GM23338 (cell line): ENCODE data around the gene ATP5MK. TPM values are rescaled to one million over a fixed set of nuclear protein-coding genes. Genes with fewer than 3 reads are reported as not detected.

Experiments used
- ATAC-seq: fragments of 200-7000 bp; cut with Tn5 transposase; 3 replicates; pipeline ENCODE4 v1.9.1; 2020
- DNase-seq: peaks from one replicate; pipeline ENCODE4 v3.0.0-alpha.2; 2015; ENCODE audit warnings: low spot score
- H2AFZ ChIP-seq: fragments of 200-600 bp; sonication (generic); 2 replicates; pipeline ENCODE4 v1.8.0; 2016; ENCODE audit warnings: antibody characterized with exemption, mild to moderate bottlenecking, moderate library complexity
- H3F3A ChIP-seq: fragments of 200-600 bp; sonication (generic); replicated peaks from 2 replicates; pipeline ENCODE4 v1.8.0; 2017; ENCODE audit warnings: antibody characterized with exemption, mixed run types, low read depth
- H3K27ac ChIP-seq: fragments of 200-600 bp; sonication (generic); 2 replicates; pipeline ENCODE4 v1.6.1; 2016; ENCODE audit warnings: low read depth
- H3K27me3 ChIP-seq: fragments of 200-600 bp; sonication (generic); 2 replicates; pipeline ENCODE4 v1.8.0; 2016; ENCODE audit warnings: mild to moderate bottlenecking, mixed run types, moderate library complexity; ENCODE audit not compliant: insufficient read depth
- H3K36me3 ChIP-seq: fragments of 200-600 bp; sonication (generic); 2 replicates; pipeline ENCODE4 v1.8.0; 2016; ENCODE audit warnings: mild to moderate bottlenecking; ENCODE audit not compliant: insufficient read depth
- H3K4me1 ChIP-seq: fragments of 200-600 bp; sonication (generic); 2 replicates; pipeline ENCODE4 v1.8.0; 2016; ENCODE audit warnings: mild to moderate bottlenecking, moderate library complexity; ENCODE audit not compliant: insufficient read depth
- H3K4me2 ChIP-seq: fragments of 200-600 bp; sonication (generic); 2 replicates; pipeline ENCODE4 v1.7.1; 2017; ENCODE audit warnings: mixed run types
- H3K4me3 ChIP-seq: fragments of 200-600 bp; sonication (generic); 2 replicates; pipeline ENCODE4 v1.6.1; 2016; ENCODE audit warnings: mixed run types
- H3K79me2 ChIP-seq: fragments of 200-600 bp; sonication (generic); replicated peaks from 2 replicates; pipeline ENCODE4 v1.8.0; 2017; ENCODE audit warnings: mild to moderate bottlenecking; ENCODE audit not compliant: insufficient read depth
- H3K9me2 ChIP-seq: fragments of 200-600 bp; sonication (generic); 2 replicates; pipeline ENCODE4 v1.8.0; 2017; ENCODE audit not compliant: insufficient read depth
- H4K20me1 ChIP-seq: fragments of 200-600 bp; sonication (generic); replicated peaks from 2 replicates; pipeline ENCODE4 v1.8.0; 2017; ENCODE audit warnings: mild to moderate bottlenecking; ENCODE audit not compliant: insufficient read depth
- H3K27ac Mint-ChIP-seq: 2 replicates; pipeline ENCODE4 v1.8.0; 2020; ENCODE audit warnings: inconsistent platforms, mild to moderate bottlenecking, moderate library complexity, mixed read lengths
- H3K27me3 Mint-ChIP-seq: 3 replicates; pipeline ENCODE4 v1.8.0; 2022; ENCODE audit warnings: low read depth, mild to moderate bottlenecking, moderate library complexity, mixed read lengths, inconsistent platforms; ENCODE audit not compliant: insufficient read depth, poor library complexity
- H3K36me3 Mint-ChIP-seq: 3 replicates; pipeline ENCODE4 v1.8.0; 2021; ENCODE audit warnings: low read depth, mild to moderate bottlenecking, inconsistent platforms, moderate library complexity, mixed read lengths
- H3K4me1 Mint-ChIP-seq: 3 replicates; pipeline ENCODE4 v1.8.0; 2020; ENCODE audit warnings: mild to moderate bottlenecking, inconsistent platforms, mixed read lengths
- H3K4me3 Mint-ChIP-seq: 3 replicates; pipeline ENCODE4 v1.8.0; 2021; ENCODE audit warnings: moderate library complexity, mild to moderate bottlenecking, inconsistent platforms, mixed read lengths
- H3K9me3 Mint-ChIP-seq: 3 replicates; pipeline ENCODE4 v1.8.0; 2020; ENCODE audit warnings: moderate library complexity, mild to moderate bottlenecking, inconsistent platforms, mixed read lengths
- CREB1 ChIP-seq: fragments of 250-450 bp; sonication (Bioruptor Pico); IDR thresholded peaks from 2 replicates; pipeline ENCODE4 v1.5.0; 2020; ENCODE audit warnings: low read depth, mild to moderate bottlenecking, moderate library complexity
- CTCF ChIP-seq, 2 experiments: fragments of 200-600 bp in 1 of 2; sonication (generic) in 1 of 2; conservative IDR thresholded peaks; 2 replicates each; pipeline versions ENCODE4 v1.5.1 to v1.6.1; 2016 to 2017; ENCODE audit warnings: antibody characterized with exemption in 2 of 2, low read depth in 2 of 2, mild to moderate bottlenecking in 2 of 2, moderate library complexity in 1 of 2
- ETS1 ChIP-seq: IDR thresholded peaks from 2 replicates; pipeline ENCODE4 v1.6.1; 2016; ENCODE audit warnings: antibody characterized with exemption
- EZH2phosphoT487 ChIP-seq: fragments of 200-600 bp; sonication (generic); IDR thresholded peaks from one replicate; pipeline ENCODE4 v1.8.1; 2018; ENCODE audit warnings: antibody characterized with exemption; ENCODE audit not compliant: unreplicated experiment
- NANOG ChIP-seq: IDR thresholded peaks from 2 replicates; pipeline ENCODE4 v1.6.1; 2016; ENCODE audit warnings: antibody characterized with exemption, borderline replicate concordance
- POLR2AphosphoS5 ChIP-seq: IDR thresholded peaks from 2 replicates; pipeline ENCODE4 v1.6.1; 2016; ENCODE audit warnings: antibody characterized with exemption, low read depth
- ZNF114 ChIP-seq: fragments of 250-450 bp; sonication (Bioruptor Pico); IDR thresholded peaks from 2 replicates; pipeline ENCODE4 v1.5.0; 2020; ENCODE audit warnings: mild to moderate bottlenecking, moderate library complexity
- ZNF462 ChIP-seq: fragments of 250-450 bp; sonication (Bioruptor Pico); IDR thresholded peaks from 2 replicates; pipeline ENCODE4 v1.5.0; 2020; ENCODE audit warnings: mild to moderate bottlenecking, moderate library complexity
- polyA plus RNA-seq: library from polyadenylated mRNA; unstranded; fragments of >200 nt; fragmentation: Nextera tagmentation; extraction: Ambion mirVana; gene quantifications from 2 replicates; pipeline ENCODE4 v1.2.1, GENCODE V29; 2016
- total RNA-seq: library from RNA; depleted of rRNA; stranded (reverse); fragments of >200 nt; shearing (Covaris generic); gene quantifications from 2 replicates; pipeline ENCODE4 v1.2.3, GENCODE V29; 2014

Gene ATP5MK
- total and polyA plus RNA-seq, 2 experiments from 2014 or later, result 227 to 1,139 TPM

GRCh38 chr10:103350517-103351260 lies 45.6 kb downstream of the ATP5MK start, which contains the start of gene PCGF6:
Gene PCGF6, minus strand, starts transcription at chr10:103351140. Its CDS starts 74 bp downstream, at chr10:103351066.
- H3K27ac Mint-ChIP-seq, result peak within 1 kb of the TSS; percentile 91; the same call in 1 of the 2 replicates
- H3K79me2 ChIP-seq, result peaks cover 16% of the 10 kb centered on the region
- H4K20me1 ChIP-seq, result peaks cover 8% of the 10 kb centered on the region
- no peaks in the 10 kb centered on the region for H3K9me2 ChIP-seq
- TF ChIP-seq ZNF114 (CRISPR knock-in tag) (no peak), NANOG (no peak), EZH2phosphoT487 (no peak), ETS1 (peak; percentile 86), POLR2AphosphoS5 (peak; percentile 91), CREB1 (CRISPR knock-in tag) (peak; percentile 56; the same call in 1 of the 2 replicates), CTCF (conservative IDR thresholded peaks at IDR 0.05; ENCODE audit: low read depth in 2 of 2) (no peak)
- H3K36me3 Mint-ChIP-seq, result peaks cover 14% of the 10 kb centered on the region
- ATAC-seq, result peak; percentile 92
- H3K4me1 ChIP-seq, result peaks cover 5% of the 10 kb centered on the region
- peaks cover 25% of the 10 kb centered on the region for H3K36me3 ChIP-seq
- H3K4me1 Mint-ChIP-seq, result peaks cover 3% of the 10 kb centered on the region; the same call in 1 of the 3 replicates
- H3K27ac ChIP-seq, result peak within 1 kb of the TSS; percentile 77; the same call in 1 of the 2 replicates
- H3K4me2 ChIP-seq, result peak within 1 kb of the TSS; percentile 98
- H3K27me3 Mint-ChIP-seq, result peaks cover 5% of the 10 kb centered on the region
- H3K9me3 Mint-ChIP-seq, result no peaks in the 10 kb centered on the region
- H3K4me3 ChIP-seq, result peak within 1 kb of the TSS; percentile 88
- DNase-seq, result peak; percentile 95
- peak within 1 kb of the TSS; percentile 99 for H2AFZ ChIP-seq
- H3K27me3 ChIP-seq, result no peaks in the 10 kb centered on the region
- H3F3A ChIP-seq, result 0 out of 2 replicates have a peak, but pooled peaks cover 2% of the 10 kb centered on the region
- H3K4me3 Mint-ChIP-seq, result peak within 1 kb of the TSS; percentile 92

GRCh38 chr10:103350175-103350516 lies 46.1 kb downstream of the ATP5MK start:
- DNase-seq, result no peak
- no peaks in the 10 kb centered on the region for H3K27me3 ChIP-seq
- no peaks in the 10 kb centered on the region for H3K9me3 Mint-ChIP-seq
- H3K4me1 Mint-ChIP-seq, result peaks cover 3% of the 10 kb centered on the region; the same call in 1 of the 3 replicates
- peak overlapping the region; percentile 92 for H3K4me3 Mint-ChIP-seq
- H3K4me3 ChIP-seq, result peak overlapping the region; percentile 88
- peak overlapping the region; percentile 55; the same call in 1 of the 2 replicates for H3K27ac ChIP-seq
- peaks cover 28% of the 10 kb centered on the region for H3K36me3 ChIP-seq
- no peaks in the 10 kb centered on the region for H3K9me2 ChIP-seq
- H3K4me1 ChIP-seq, result peaks cover 5% of the 10 kb centered on the region
- no peak for ATAC-seq
- peaks cover 8% of the 10 kb centered on the region for H4K20me1 ChIP-seq
- TF ChIP-seq ZNF462 (CRISPR knock-in tag), result no peak
- no peak for TF ChIP-seq NANOG
- TF ChIP-seq CTCF (conservative IDR thresholded peaks at IDR 0.05; ENCODE audit: low read depth in 2 of 2), result no peak
- peaks cover 16% of the 10 kb centered on the region for H3K79me2 ChIP-seq
- H3K4me2 ChIP-seq, result peak overlapping the region; percentile 98
- H3K27ac Mint-ChIP-seq, result no peak overlapping the region
- peaks cover 20% of the 10 kb centered on the region for H3K36me3 Mint-ChIP-seq
- peak overlapping the region; percentile 76 for H2AFZ ChIP-seq
- H3F3A ChIP-seq, result 0 out of 2 replicates have a peak, but pooled peaks cover 6% of the 10 kb centered on the region
- peaks cover 5% of the 10 kb centered on the region for H3K27me3 Mint-ChIP-seq
